ENCODE measurements around the gene OCSTAMP.

DNA sequence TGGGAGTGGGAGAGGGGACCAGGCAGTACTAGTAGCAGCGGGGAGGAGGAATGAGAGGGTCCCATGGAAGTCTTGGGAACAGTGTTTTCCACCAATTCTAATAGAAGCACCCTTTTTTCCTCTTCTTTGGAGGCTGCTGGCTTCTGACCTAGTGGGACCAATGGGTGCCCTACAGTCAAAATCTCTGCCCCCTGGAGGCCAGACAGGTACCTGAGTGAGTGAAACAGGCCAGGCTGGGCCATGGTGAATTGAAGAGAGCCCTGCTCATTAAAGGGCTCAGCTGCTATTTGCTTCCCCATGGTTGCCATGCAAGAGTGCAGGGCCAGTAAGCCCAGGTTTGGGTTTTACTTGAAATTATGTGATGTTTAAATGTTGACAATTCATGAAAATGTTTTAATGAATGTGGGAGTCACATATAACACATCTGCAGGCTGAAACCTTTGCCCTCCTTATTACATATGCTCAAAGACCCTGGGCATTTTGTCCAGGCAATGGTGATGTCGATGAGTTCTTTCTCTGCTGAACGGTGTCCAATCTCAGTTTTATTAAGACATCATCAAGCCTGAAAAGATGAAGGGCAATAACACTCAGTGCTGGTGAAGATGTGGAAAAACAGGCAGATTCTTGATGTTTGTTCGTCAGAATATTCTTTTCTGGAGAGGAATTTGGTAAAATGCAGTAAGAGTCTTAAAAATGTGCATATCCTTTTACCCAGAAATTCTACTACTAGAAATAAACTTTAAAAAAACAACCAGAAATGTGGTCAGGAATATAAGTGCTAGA lies 42.3 kb upstream of the OCSTAMP start:
- no peak for TF ChIP-seq POLR2A (IDR thresholded peaks at IDR 0.05; ENCODE audit: low read length)
- TF ChIP-seq GATA1 (IDR thresholded peaks at IDR 0.05; ENCODE audit: low read depth, low read length) = no peak
